Rectal smooth muscle tissue (tissue), 1 donor: ENCODE results near the gene PES1.

ENCODE experiments used
- H3K27ac ChIP-seq: one replicate; pipeline ENCODE4 v1.7.0; 2013; ENCODE audit warnings: low read depth, low read length, inconsistent platforms
- H3K27me3 ChIP-seq: one replicate; pipeline ENCODE4 v1.7.0; 2013; ENCODE audit warnings: low read length; ENCODE audit not compliant: control insufficient read depth, insufficient read depth
- H3K36me3 ChIP-seq: one replicate; pipeline ENCODE4 v1.7.0; 2013; ENCODE audit warnings: low read length; ENCODE audit not compliant: control insufficient read depth, insufficient read depth
- H3K4me1 ChIP-seq: one replicate; pipeline ENCODE4 v1.7.0; 2013; ENCODE audit warnings: low read length; ENCODE audit not compliant: control insufficient read depth, insufficient read depth
- H3K4me3 ChIP-seq: one replicate; pipeline ENCODE4 v1.7.0; 2013; ENCODE audit warnings: low read length
- H3K9ac ChIP-seq: one replicate; pipeline ENCODE4 v1.7.0; 2013; ENCODE audit warnings: low read length

Gene PES1

DNA sequence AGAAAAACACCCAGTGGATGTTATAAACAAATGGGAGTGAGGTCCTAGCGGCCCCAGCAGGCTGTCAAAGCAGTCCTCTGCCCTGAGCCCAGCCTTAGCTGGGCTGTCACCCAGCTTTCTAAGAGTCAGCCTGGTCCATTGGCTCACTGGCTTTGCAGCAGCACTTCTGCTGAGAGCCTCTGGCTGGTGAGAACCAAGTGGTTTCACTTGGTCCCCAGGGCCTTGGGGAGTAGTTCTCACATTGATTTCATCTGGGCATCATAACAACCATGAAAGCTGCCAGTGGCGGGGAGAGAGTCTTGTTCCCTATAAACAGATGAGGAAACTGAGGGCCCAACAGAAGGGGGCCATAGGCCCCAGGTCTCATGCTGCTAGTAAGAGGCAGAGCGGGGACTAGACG lies 56.5 kb downstream of the PES1 start:
- H3K27ac ChIP-seq = no peak overlapping the region
- no peaks in the 10 kb centered on the region for H3K36me3 ChIP-seq
- no peak overlapping the region for H3K9ac ChIP-seq
- H3K4me3 ChIP-seq = no peak overlapping the region
- no peaks in the 10 kb centered on the region for H3K27me3 ChIP-seq
- no peaks in the 10 kb centered on the region for H3K4me1 ChIP-seq

DNA sequence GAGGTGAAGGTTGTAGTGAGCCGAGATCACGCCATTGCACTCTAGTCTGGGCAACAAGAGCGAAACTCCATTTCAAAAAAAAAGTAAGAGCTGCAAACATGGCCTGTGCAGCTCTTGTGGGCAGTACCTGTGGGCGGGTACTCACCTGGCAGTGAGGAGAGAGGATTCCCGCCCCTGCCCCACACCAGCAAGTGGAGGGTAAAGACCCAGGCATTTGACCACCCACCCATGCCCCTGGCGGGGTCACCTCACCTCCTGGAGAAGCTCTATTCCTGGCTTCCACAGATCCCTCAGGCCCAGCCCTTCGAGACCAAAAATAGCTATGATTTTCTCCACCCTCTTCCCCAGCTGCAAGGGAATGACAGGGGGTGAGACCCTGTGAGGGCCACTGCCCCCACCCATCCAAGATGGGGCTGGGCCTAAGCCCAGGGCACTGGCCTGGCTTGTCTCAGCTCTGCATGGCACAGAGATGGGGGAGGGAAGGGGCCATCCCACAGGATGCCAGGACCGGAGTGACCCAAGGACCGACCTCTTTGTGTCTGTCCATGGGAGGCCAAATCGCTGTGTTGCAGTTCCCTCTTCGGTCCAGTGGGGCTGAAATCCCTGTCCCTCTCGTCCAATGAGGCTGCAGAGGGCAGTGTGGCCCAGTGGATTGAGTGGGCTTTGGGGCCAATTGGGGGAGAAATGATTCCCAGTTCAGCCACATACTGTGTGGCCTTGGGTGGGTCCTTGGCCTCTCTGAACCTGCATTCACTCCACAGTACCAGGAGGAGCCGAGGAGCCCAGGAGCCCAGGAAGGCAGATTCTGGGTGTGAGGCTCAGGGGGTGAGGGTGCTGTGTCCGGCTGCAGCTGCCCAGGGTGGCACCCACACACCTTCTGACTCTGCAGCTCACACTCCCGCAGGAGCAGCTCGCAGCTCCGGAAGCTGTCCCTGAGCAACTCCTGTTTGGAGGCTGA lies 59.8 kb downstream of the PES1 start:
- Histone ChIP-seq H3K27me3 (no peaks in the 10 kb centered on the region), H3K36me3 (no peaks in the 10 kb centered on the region), H3K4me3 (no peak overlapping the region), H3K4me1 (no peaks in the 10 kb centered on the region), H3K9ac (no peak overlapping the region), H3K27ac (no peak overlapping the region)

- Histone ChIP-seq H3K4me1 (no peaks in the 10 kb centered on the region), H3K9ac (no peak overlapping the region), H3K4me3 (no peak overlapping the region), H3K27ac (no peak overlapping the region), H3K36me3 (no peaks in the 10 kb centered on the region), H3K27me3 (no peaks in the 10 kb centered on the region)
These were observed 65.1 kb downstream of the PES1 start for GRCh38 chr22:30526656-30527055.
